IMR-90 (cell line): ENCODE data around the gene KCTD3.

Experiments used
- CEBPB ChIP-seq: IDR thresholded peaks from 2 replicates; pipeline ENCODE4 v1.6.1; 2012; ENCODE audit warnings: low read depth, low read length, improper control_type of control experiment
- CHD1 ChIP-seq: IDR thresholded peaks from 2 replicates; pipeline ENCODE4 v1.6.1; 2012; ENCODE audit warnings: low read depth, low read length, improper control_type of control experiment
- FOS ChIP-seq: fragments of 150-350 bp; IDR thresholded peaks from 2 replicates; pipeline ENCODE4 v1.6.1; 2016; ENCODE audit warnings: low read depth, low read length
- MAFK ChIP-seq: IDR thresholded peaks from 2 replicates; pipeline ENCODE4 v1.6.1; 2012; ENCODE audit warnings: low read depth, low read length, improper control_type of control experiment
- MAZ ChIP-seq: IDR thresholded peaks from 2 replicates; pipeline ENCODE4 v1.6.1; 2012; ENCODE audit warnings: low read depth, mild to moderate bottlenecking, low read length, improper control_type of control experiment, moderate library complexity, borderline replicate concordance
- MXI1 ChIP-seq: IDR thresholded peaks from 2 replicates; pipeline ENCODE4 v1.6.1; 2012; ENCODE audit warnings: low read depth, mild to moderate bottlenecking, low read length, moderate library complexity, borderline replicate concordance
- POLR2A ChIP-seq: IDR thresholded peaks from 2 replicates; pipeline ENCODE4 v1.6.1; 2012; ENCODE audit warnings: mild to moderate bottlenecking, low read depth, low read length
- RAD21 ChIP-seq: IDR thresholded peaks from 2 replicates; pipeline ENCODE4 v1.6.1; 2012; ENCODE audit warnings: low read length, improper control_type of control experiment
- RCOR1 ChIP-seq: IDR thresholded peaks from 2 replicates; pipeline ENCODE4 v1.6.1; 2012; ENCODE audit warnings: mild to moderate bottlenecking, low read length, improper control_type of control experiment; ENCODE audit not compliant: insufficient replicate concordance
- RFX5 ChIP-seq: IDR thresholded peaks from 2 replicates; pipeline ENCODE4 v1.8.0; 2012; ENCODE audit warnings: low read depth, mild to moderate bottlenecking, low read length, moderate library complexity
- SMC3 ChIP-seq: fragments of 150-350 bp; IDR thresholded peaks from 2 replicates; pipeline ENCODE4 v1.6.1; 2016; ENCODE audit warnings: low read depth, mild to moderate bottlenecking, antibody characterized with exemption, low read length, moderate library complexity
- TF ChIP-seq, protein P1 (sequence below): conservative IDR thresholded peaks from 2 replicates; pipeline ENCODE4 v1.5.1; 2012; ENCODE audit warnings: mild to moderate bottlenecking, low read depth, low read length, improper control_type of control experiment
- TF ChIP-seq, protein P2 (sequence below): fragments of 150-350 bp; IDR thresholded peaks from 2 replicates; pipeline ENCODE4 v1.6.1; 2017; ENCODE audit warnings: mild to moderate bottlenecking, antibody characterized with exemption, low read length, low read depth

DNA sequence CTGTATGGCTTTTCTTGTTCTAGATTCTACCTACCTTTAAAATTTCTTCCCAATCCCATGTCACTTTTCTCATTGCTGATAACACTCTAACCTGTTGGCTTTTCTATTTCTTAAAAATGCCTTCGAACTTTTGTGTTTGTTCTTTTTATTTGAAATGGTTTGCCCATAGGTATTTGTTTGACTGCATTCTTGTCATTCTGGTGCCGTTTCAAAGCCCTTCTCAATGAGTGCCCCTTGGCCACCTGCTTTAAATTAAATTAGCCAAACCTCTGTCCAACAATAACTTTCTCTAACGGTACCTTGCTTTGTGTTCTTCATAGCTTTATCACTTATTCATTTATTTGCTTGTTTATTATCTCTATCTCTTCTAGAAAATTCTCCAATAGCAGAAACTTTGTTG lies 38.9 kb downstream of the KCTD3 start:
- TF ChIP-seq POLR2A = no peak
- TF ChIP-seq, protein P1, sequence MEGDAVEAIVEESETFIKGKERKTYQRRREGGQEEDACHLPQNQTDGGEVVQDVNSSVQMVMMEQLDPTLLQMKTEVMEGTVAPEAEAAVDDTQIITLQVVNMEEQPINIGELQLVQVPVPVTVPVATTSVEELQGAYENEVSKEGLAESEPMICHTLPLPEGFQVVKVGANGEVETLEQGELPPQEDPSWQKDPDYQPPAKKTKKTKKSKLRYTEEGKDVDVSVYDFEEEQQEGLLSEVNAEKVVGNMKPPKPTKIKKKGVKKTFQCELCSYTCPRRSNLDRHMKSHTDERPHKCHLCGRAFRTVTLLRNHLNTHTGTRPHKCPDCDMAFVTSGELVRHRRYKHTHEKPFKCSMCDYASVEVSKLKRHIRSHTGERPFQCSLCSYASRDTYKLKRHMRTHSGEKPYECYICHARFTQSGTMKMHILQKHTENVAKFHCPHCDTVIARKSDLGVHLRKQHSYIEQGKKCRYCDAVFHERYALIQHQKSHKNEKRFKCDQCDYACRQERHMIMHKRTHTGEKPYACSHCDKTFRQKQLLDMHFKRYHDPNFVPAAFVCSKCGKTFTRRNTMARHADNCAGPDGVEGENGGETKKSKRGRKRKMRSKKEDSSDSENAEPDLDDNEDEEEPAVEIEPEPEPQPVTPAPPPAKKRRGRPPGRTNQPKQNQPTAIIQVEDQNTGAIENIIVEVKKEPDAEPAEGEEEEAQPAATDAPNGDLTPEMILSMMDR = no peak
- no peak for TF ChIP-seq MAZ
- TF ChIP-seq RAD21 = no peak
- no peak for TF ChIP-seq SMC3
- TF ChIP-seq, protein P2, sequence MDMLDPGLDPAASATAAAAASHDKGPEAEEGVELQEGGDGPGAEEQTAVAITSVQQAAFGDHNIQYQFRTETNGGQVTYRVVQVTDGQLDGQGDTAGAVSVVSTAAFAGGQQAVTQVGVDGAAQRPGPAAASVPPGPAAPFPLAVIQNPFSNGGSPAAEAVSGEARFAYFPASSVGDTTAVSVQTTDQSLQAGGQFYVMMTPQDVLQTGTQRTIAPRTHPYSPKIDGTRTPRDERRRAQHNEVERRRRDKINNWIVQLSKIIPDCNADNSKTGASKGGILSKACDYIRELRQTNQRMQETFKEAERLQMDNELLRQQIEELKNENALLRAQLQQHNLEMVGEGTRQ = no peak
- TF ChIP-seq CEBPB = no peak
- no peak for TF ChIP-seq CHD1
- no peak for TF ChIP-seq RCOR1
- no peak for TF ChIP-seq RFX5
- no peak for TF ChIP-seq MAFK
- no peak for TF ChIP-seq FOS
- no peak for TF ChIP-seq MXI1
